GM12878 (cell line): Measurements from ENCODE around the gene ADGRA3. TPM values are rescaled to one million over a fixed set of nuclear protein-coding genes. Genes with fewer than 3 reads are reported as not detected.

Experiments
- ATAC-seq: fragments of 200-7000 bp; cut with Tn5 transposase; 3 replicates; pipeline ENCODE4 v1.9.1; 2020; ENCODE audit warnings: mild to moderate bottlenecking, moderate library complexity
- BruUV-seq: library from RNA; stranded (reverse); fragments of 400-500 nt; replicated peaks from 2 replicates; lab custom pipeline; 2021; lab: Mats Ljungman, UMichigan
- CTCF ChIA-PET: fragments of 300-600 bp; sonication (Branson Sonifier 250); formaldehyde crosslinking; extraction: SDS; loops from one replicate; lab custom pipeline; 2021; ENCODE audit warnings: inconsistent platforms; lab: Yijun Ruan, JAX
- POLR2A ChIA-PET: fragments of 350-600 bp; formaldehyde crosslinking; extraction: SDS; loops from one replicate; lab custom pipeline; 2021; ENCODE audit warnings: inconsistent platforms; lab: Charles Lee
- RAD21 ChIA-PET: fragments of 300-600 bp; sonication (Branson Sonifier 250); formaldehyde crosslinking; loops from one replicate; lab custom pipeline; 2023; ENCODE audit warnings: antibody characterized with exemption; ENCODE audit not compliant: unreplicated experiment; lab: Charles Lee
- SMC1A ChIA-PET: fragments of 300-600 bp; sonication (Branson Sonifier 250); formaldehyde crosslinking; loops from one replicate; lab custom pipeline; 2023; ENCODE audit not compliant: unreplicated experiment, uncharacterized antibody; lab: Charles Lee
- DNase-seq: peaks from one replicate; pipeline ENCODE4 v3.0.0-alpha.2; 2011; ENCODE audit warnings: low read depth, low spot score
- FAIRE-seq: peaks from 3 replicates; lab custom pipeline; 2011; peaks lifted over from hg19 to GRCh38; lab: Jason Lieb, UNC
- H2AFZ ChIP-seq: 2 replicates; pipeline ENCODE4 v1.6.0; 2011; ENCODE audit warnings: low read depth, low read length, control low read depth; ENCODE audit not compliant: control insufficient read depth
- H3K27ac ChIP-seq: 2 replicates; pipeline ENCODE4 v1.5.1; 2011; ENCODE audit warnings: control low read depth; ENCODE audit not compliant: control insufficient read depth, insufficient read depth
- H3K27me3 ChIP-seq, 2 experiments: replicated peaks in 1 of 2; 2 replicates each; pipeline versions ENCODE4 v1.6.0 to v1.6.1; 2011; ENCODE audit warnings: low read length in 1 of 2; ENCODE audit not compliant: control insufficient read depth in 2 of 2, insufficient read depth in 2 of 2
- H3K36me3 ChIP-seq, 2 experiments: 2 replicates each; pipeline ENCODE4 v1.5.1; 2011; ENCODE audit warnings: low read length in 1 of 2; ENCODE audit not compliant: control insufficient read depth in 2 of 2, insufficient read depth in 2 of 2
- H3K4me1 ChIP-seq: 2 replicates; pipeline ENCODE4 v1.6.1; 2011; ENCODE audit warnings: mild to moderate bottlenecking, low read length, moderate library complexity, mixed read lengths; ENCODE audit not compliant: control insufficient read depth, insufficient read depth
- H3K4me2 ChIP-seq: 2 replicates; pipeline ENCODE4 v1.6.0; 2011; ENCODE audit warnings: control low read depth; ENCODE audit not compliant: control insufficient read depth, insufficient read depth
- H3K4me3 ChIP-seq: fragments of 200-600 bp; sonication (generic); 2 replicates; pipeline ENCODE4 v1.5.1; 2016
- H3K79me2 ChIP-seq: 2 replicates; pipeline ENCODE4 v1.6.0; 2011; ENCODE audit warnings: low read length; ENCODE audit not compliant: control insufficient read depth, insufficient read depth
- H3K9ac ChIP-seq: 2 replicates; pipeline ENCODE4 v1.8.0; 2011; ENCODE audit warnings: low read length, control low read depth, mixed read lengths; ENCODE audit not compliant: control insufficient read depth, insufficient read depth
- H3K9me3 ChIP-seq: replicated peaks from 3 replicates; pipeline ENCODE4 v1.5.1; 2011; ENCODE audit warnings: mild to moderate bottlenecking, low read length; ENCODE audit not compliant: control insufficient read depth, insufficient read depth
- H4K20me1 ChIP-seq: 2 replicates; pipeline ENCODE4 v1.6.0; 2011; ENCODE audit not compliant: control insufficient read depth, insufficient read depth
- CHD4 ChIP-seq: fragments of 200-600 bp; sonication (generic); IDR thresholded peaks from 2 replicates; pipeline ENCODE4 v1.6.1; 2016; ENCODE audit warnings: mild to moderate bottlenecking
- CTCF ChIP-seq, 3 experiments: IDR thresholded peaks in 2 of 3; conservative IDR thresholded peaks in 1 of 3; 2 replicates each; pipeline ENCODE4 v1.5.1; 2011; ENCODE audit warnings: low read depth in 3 of 3, low read length in 3 of 3, mild to moderate bottlenecking in 3 of 3, control low read depth in 2 of 3, moderate library complexity in 2 of 3, inconsistent platforms in 1 of 3, mixed read lengths in 1 of 3; ENCODE audit not compliant: control insufficient read depth in 2 of 3, insufficient read depth in 1 of 3; ENCODE audit errors: extremely low read depth in 1 of 3
- ESRRA ChIP-seq: IDR thresholded peaks from 2 replicates; pipeline ENCODE4 v1.6.1; 2012; ENCODE audit warnings: mild to moderate bottlenecking, low read length, improper control_type of control experiment
- HDGF ChIP-seq: fragments of 450-650 bp; IDR thresholded peaks from 2 replicates; pipeline ENCODE4 v1.6.1; 2016; ENCODE audit warnings: antibody characterized with exemption
- MEF2B ChIP-seq: fragments of 450-650 bp; IDR thresholded peaks from 2 replicates; pipeline ENCODE4 v1.6.1; 2018; ENCODE audit warnings: mild to moderate bottlenecking, moderate library complexity; ENCODE audit not compliant: partially characterized antibody, poor library complexity, severe bottlenecking
- POLR2AphosphoS2 ChIP-seq: IDR thresholded peaks from 2 replicates; pipeline ENCODE4 v1.6.1; 2011; ENCODE audit warnings: low read depth, mild to moderate bottlenecking, low read length, improper control_type of control experiment, moderate library complexity
- SMAD1 ChIP-seq: fragments of 450-650 bp; IDR thresholded peaks from 2 replicates; pipeline ENCODE4 v1.6.1; 2018; ENCODE audit warnings: mild to moderate bottlenecking, low read depth; ENCODE audit not compliant: partially characterized antibody
- SMAD5 ChIP-seq: IDR thresholded peaks from 2 replicates; pipeline ENCODE4 v1.6.1; 2016; ENCODE audit warnings: antibody characterized with exemption, low read depth
- SMC3 ChIP-seq: IDR thresholded peaks from 2 replicates; pipeline ENCODE4 v1.6.1; 2011; ENCODE audit warnings: low read length, improper control_type of control experiment, borderline replicate concordance
- SREBF1 ChIP-seq: IDR thresholded peaks from 2 replicates; pipeline ENCODE4 v1.6.1; 2012; ENCODE audit warnings: mild to moderate bottlenecking, low read length
- STAT3 ChIP-seq: IDR thresholded peaks from 2 replicates; pipeline ENCODE4 v1.6.1; 2011; ENCODE audit warnings: low read depth, low read length, improper control_type of control experiment
- ZBED1 ChIP-seq: IDR thresholded peaks from 2 replicates; pipeline ENCODE4 v1.6.1; 2016; ENCODE audit warnings: borderline replicate concordance
- ZNF274 ChIP-seq: IDR thresholded peaks from one replicate; pipeline ENCODE4 v1.8.0; 2011; ENCODE audit not compliant: insufficient read length, insufficient read depth
- ZNF687 ChIP-seq: fragments of 450-650 bp; IDR thresholded peaks from 2 replicates; pipeline ENCODE4 v1.6.1; 2017; ENCODE audit warnings: mild to moderate bottlenecking, moderate library complexity
- WGBS: methylation state at CpG from one replicate; pipeline ENCODE4 v1.1.6; 2016; ENCODE audit warnings: low lambda C conversion rate; ENCODE audit not compliant: insufficient replicate concordance, insufficient coverage; ENCODE audit errors: missing lambda C conversion rate; 5-methylcytosine and 5-hydroxymethylcytosine counted together
- in situ Hi-C: fragments of 300-500 bp; cut with MboI; formaldehyde crosslinking; loops from 9 replicates; pipeline ENCODE4 v1.14.3; 2018; ENCODE audit warnings: mixed read lengths
- intact Hi-C: fragments of 100-400 bp; cut with micrococcal nuclease; formaldehyde crosslinking; loops from one replicate; pipeline ENCODE4 v1.14.2; 2022; ENCODE audit not compliant: unreplicated experiment
- polyA plus RNA-seq, 11 experiments: library from polyadenylated mRNA; depleted of rRNA in 4 of 11; unstranded in 6 of 11; stranded (reverse) in 5 of 11; fragments of >200 nt; fragmentation: Nextera tagmentation in 4 of 11; fragmentation: Illumina TruSeq in 1 of 11; extraction: Ambion mirVana in 4 of 11; extraction: Trizol in 1 of 11; gene quantifications; 1 replicate in 1 of 11; 2 replicates in 10 of 11; pipeline versions ENCODE4 v1.2.1 to v1.2.3, GENCODE V29; 2011 to 2016; ENCODE audit warnings: inconsistent platforms in 2 of 11, missing spikeins in 2 of 11, low read depth in 1 of 11
- total RNA-seq, 4 experiments: library from RNA; depleted of rRNA in 3 of 4; stranded (reverse); fragments of >200 nt in 3 of 4; fragmentation: Illumina TruSeq in 1 of 4; extraction: Trizol in 1 of 4; gene quantifications; 2 replicates each; pipeline versions ENCODE4 v1.2.1 to v1.2.3, GENCODE V29; 2013 to 2021
- TF ChIP-seq, protein P1 (sequence below): fragments of 450-650 bp; formaldehyde crosslinking; IDR thresholded peaks from 2 replicates; pipeline ENCODE4 v1.4.0; 2020; ENCODE audit warnings: mild to moderate bottlenecking, moderate library complexity

Gene ADGRA3
- total and polyA plus RNA-seq, 10 of the 15 experiments (the other 5 are each of a cell fraction or from before 2014, with no cell fraction given): 0.24 to 66.2 (median 2.5) TPM

DNA sequence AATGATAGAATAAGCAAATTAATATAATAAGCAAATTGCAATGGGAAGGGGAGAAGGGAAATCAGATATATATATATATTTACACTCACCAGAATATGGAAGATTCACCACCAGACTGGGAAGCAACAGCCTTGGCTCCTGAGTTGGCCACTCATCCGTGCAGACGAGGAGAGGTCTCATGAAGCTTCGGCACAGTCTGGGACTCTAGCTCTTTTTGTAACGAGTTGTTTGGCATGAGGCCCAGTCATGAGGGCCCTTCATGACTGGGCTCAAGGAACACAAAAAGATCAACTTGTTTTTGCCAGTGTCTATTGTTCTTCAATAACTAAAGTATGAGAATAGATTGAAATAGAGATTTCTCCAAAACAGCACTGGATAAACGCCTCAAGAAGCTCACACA is 176.4 kb downstream of the ADGRA3 start:
- H3K4me1 ChIP-seq: no peaks in the 10 kb centered on the region
- in situ Hi-C loops (no loop called here), intact Hi-C loops (no loop called here)
- H3K79me2 ChIP-seq: no peaks in the 10 kb centered on the region
- H3K4me2 ChIP-seq: no peak overlapping the region
- ATAC-seq (no peak), FAIRE-seq (no peak), DNase-seq (no peak)
- no peak overlapping the region for H2AFZ ChIP-seq
- H3K36me3 ChIP-seq: no peaks in the 10 kb centered on the region
- no peaks in the 10 kb centered on the region for H3K27me3 ChIP-seq
- no peak overlapping the region for H3K4me3 ChIP-seq
- ChIA-PET POLR2A (no interaction called here), CTCF (no interaction called here), SMC1A (no interaction called here), RAD21 (no interaction called here)
- no TSS peak for BruUV-seq
- H4K20me1 ChIP-seq: no peaks in the 10 kb centered on the region
- H3K9ac ChIP-seq: no peak overlapping the region
- H3K27ac ChIP-seq: no peak overlapping the region
- no peaks in the 10 kb centered on the region; the same call in 2 of the 3 replicates for H3K9me3 ChIP-seq
- 26% methylated on average over 5 of the region's 5 CpGs for WGBS
- TF ChIP-seq HDGF (no peak), SMC3 (no peak), STAT3 (no peak), SMAD1 (no peak), SREBF1 (no peak), ESRRA (no peak), CHD4 (no peak), ZBED1 (no peak), SMAD5 (no peak), CTCF (IDR thresholded peaks at IDR 0.05 in 2 of 3, conservative IDR thresholded peaks at IDR 0.05 in 1 of 3; ENCODE audit: control insufficient read depth in 2 of 3, extremely low read depth in 1 of 3, insufficient read depth in 1 of 3, low read depth in 3 of 3, low read length in 3 of 3) (no peak), POLR2AphosphoS2 (no peak), ZNF687 (no peak), MEF2B (no peak), ZNF274 (no peak)
- TF ChIP-seq, protein P1, sequence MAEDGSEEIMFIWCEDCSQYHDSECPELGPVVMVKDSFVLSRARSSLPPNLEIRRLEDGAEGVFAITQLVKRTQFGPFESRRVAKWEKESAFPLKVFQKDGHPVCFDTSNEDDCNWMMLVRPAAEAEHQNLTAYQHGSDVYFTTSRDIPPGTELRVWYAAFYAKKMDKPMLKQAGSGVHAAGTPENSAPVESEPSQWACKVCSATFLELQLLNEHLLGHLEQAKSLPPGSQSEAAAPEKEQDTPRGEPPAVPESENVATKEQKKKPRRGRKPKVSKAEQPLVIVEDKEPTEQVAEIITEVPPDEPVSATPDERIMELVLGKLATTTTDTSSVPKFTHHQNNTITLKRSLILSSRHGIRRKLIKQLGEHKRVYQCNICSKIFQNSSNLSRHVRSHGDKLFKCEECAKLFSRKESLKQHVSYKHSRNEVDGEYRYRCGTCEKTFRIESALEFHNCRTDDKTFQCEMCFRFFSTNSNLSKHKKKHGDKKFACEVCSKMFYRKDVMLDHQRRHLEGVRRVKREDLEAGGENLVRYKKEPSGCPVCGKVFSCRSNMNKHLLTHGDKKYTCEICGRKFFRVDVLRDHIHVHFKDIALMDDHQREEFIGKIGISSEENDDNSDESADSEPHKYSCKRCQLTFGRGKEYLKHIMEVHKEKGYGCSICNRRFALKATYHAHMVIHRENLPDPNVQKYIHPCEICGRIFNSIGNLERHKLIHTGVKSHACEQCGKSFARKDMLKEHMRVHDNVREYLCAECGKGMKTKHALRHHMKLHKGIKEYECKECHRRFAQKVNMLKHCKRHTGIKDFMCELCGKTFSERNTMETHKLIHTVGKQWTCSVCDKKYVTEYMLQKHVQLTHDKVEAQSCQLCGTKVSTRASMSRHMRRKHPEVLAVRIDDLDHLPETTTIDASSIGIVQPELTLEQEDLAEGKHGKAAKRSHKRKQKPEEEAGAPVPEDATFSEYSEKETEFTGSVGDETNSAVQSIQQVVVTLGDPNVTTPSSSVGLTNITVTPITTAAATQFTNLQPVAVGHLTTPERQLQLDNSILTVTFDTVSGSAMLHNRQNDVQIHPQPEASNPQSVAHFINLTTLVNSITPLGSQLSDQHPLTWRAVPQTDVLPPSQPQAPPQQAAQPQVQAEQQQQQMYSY (CRISPR knock-in tag): no peak
